Panc1 (cell line): Measurements from ENCODE around the gene DBP. TPM values are rescaled to one million over a fixed set of nuclear protein-coding genes. Genes with fewer than 3 reads are reported as not detected.
A peak's percentile ranks its signal among the peaks of the same experiment; 100 is the strongest.

Source experiments
- ATAC-seq: fragments of 200-7000 bp; cut with Tn5 transposase; 2 replicates; pipeline ENCODE4 v1.9.1; 2020; ENCODE audit warnings: mild to moderate bottlenecking, moderate library complexity
- BruUV-seq: library from RNA; stranded (reverse); fragments of 400-500 nt; replicated peaks from 2 replicates; lab custom pipeline; 2021; lab: Mats Ljungman, UMichigan
- CTCF ChIA-PET: fragments of 300-600 bp; sonication (Branson Sonifier 250); formaldehyde crosslinking; loops from one replicate; lab custom pipeline; 2022; ENCODE audit warnings: antibody characterized with exemption; lab: Charles Lee
- POLR2A ChIA-PET: fragments of 300-600 bp; sonication (Branson Sonifier 250); formaldehyde crosslinking; loops from one replicate; lab custom pipeline; 2022; ENCODE audit warnings: antibody characterized with exemption; lab: Charles Lee
- DNase-seq: peaks from one replicate; pipeline ENCODE4 v3.0.0-alpha.2; 2010; ENCODE audit warnings: low read depth, low spot score
- H3K27ac ChIP-seq: 2 replicates; pipeline ENCODE4 v1.5.1; 2011; ENCODE audit warnings: mild to moderate bottlenecking, low read length, inconsistent platforms
- H3K27me3 ChIP-seq: fragments of 200-500 bp; sonication (Bioruptor generic); 2 replicates; pipeline ENCODE4 v1.6.0; 2014; ENCODE audit warnings: low read length, inconsistent platforms; ENCODE audit not compliant: control insufficient read depth, insufficient read depth
- H3K36me3 ChIP-seq: fragments of 200-500 bp; sonication (Bioruptor generic); 2 replicates; pipeline ENCODE4 v1.5.1; 2014; ENCODE audit warnings: inconsistent platforms, mild to moderate bottlenecking, low read length, moderate library complexity; ENCODE audit not compliant: control insufficient read depth, insufficient read depth
- H3K4me1 ChIP-seq: 2 replicates; pipeline ENCODE4 v1.5.1; 2011; ENCODE audit warnings: inconsistent platforms, mild to moderate bottlenecking, low read length, moderate library complexity; ENCODE audit not compliant: control insufficient read depth, insufficient read depth
- H3K4me3 ChIP-seq, 2 experiments: 2 replicates each; pipeline ENCODE4 v1.5.1; 2011 to 2012; ENCODE audit warnings: low read depth in 2 of 2, low read length in 2 of 2, mild to moderate bottlenecking in 2 of 2, inconsistent platforms in 1 of 2, moderate library complexity in 1 of 2
- H3K9me3 ChIP-seq: fragments of 200-500 bp; sonication (Bioruptor generic); 2 replicates; pipeline ENCODE4 v1.5.1; 2014; ENCODE audit warnings: low read depth, mild to moderate bottlenecking, inconsistent platforms, low read length, moderate library complexity; ENCODE audit not compliant: control insufficient read depth, insufficient read depth
- CTCF ChIP-seq: fragments of 450-650 bp; IDR thresholded peaks from 2 replicates; pipeline ENCODE4 v1.5.1; 2017; ENCODE audit warnings: mild to moderate bottlenecking
- POLR2AphosphoS5 ChIP-seq: IDR thresholded peaks from 2 replicates; pipeline ENCODE4 v1.6.1; 2012; ENCODE audit warnings: mild to moderate bottlenecking, low read depth, low read length, moderate library complexity
- REST ChIP-seq, 2 experiments: IDR thresholded peaks; 2 replicates each; pipeline ENCODE4 v1.6.1; 2011 to 2012; ENCODE audit warnings: low read depth in 2 of 2, control low read depth in 1 of 2, low read length in 1 of 2, mild to moderate bottlenecking in 1 of 2, moderate library complexity in 1 of 2; ENCODE audit not compliant: insufficient read depth in 1 of 2
- SIN3A ChIP-seq: IDR thresholded peaks from 2 replicates; pipeline ENCODE4 v1.6.1; 2012; ENCODE audit warnings: low read depth, mild to moderate bottlenecking, low read length, moderate library complexity, borderline replicate concordance; ENCODE audit not compliant: insufficient read depth
- TCF7L2 ChIP-seq: IDR thresholded peaks from 2 replicates; pipeline ENCODE4 v1.6.1; 2011; ENCODE audit warnings: mild to moderate bottlenecking, low read depth, low read length, inconsistent platforms
- in situ Hi-C: cut with HindIII; loops from 2 replicates; pipeline ENCODE4 v1.10.0; 2016; ENCODE audit warnings: low sequenced_read_pairs, low pct_unique_long_range_greater_than_20kb
- intact Hi-C: fragments of 100-400 bp; cut with micrococcal nuclease; formaldehyde crosslinking; loops from one replicate; pipeline ENCODE4 v1.10.0; 2022; ENCODE audit not compliant: unreplicated experiment
- total RNA-seq: library from RNA; stranded (reverse); gene quantifications from one replicate; pipeline ENCODE4 v1.2.1, GENCODE V29; 2021; ENCODE audit not compliant: unreplicated experiment

Gene DBP
- total RNA-seq, 1 experiment from 2014 or later = 7.4 TPM

- intact Hi-C loops (no loop called here), in situ Hi-C loops (no loop called here)
- ChIA-PET POLR2A (interaction anchor here (0.6 to 1.1 kb wide), 2 partner anchors 10 to 104 kb away, joined by 3 to 8 read pairs; partner anchors contain the start of genes RPL18 and SPHK2), CTCF (interaction anchor here (0.7 to 0.9 kb wide), 3 partner anchors 21 to 164 kb away, joined by 5 to 9 read pairs (median 7); no protein-coding TSS in a partner anchor)
- Histone ChIP-seq H3K27me3 (no peaks in the 10 kb centered on the region), H3K4me1 (peaks cover 4% of the 10 kb centered on the region; the same call in 1 of the 2 replicates), H3K4me3 (no peak overlapping the region), H3K36me3 (no peaks in the 10 kb centered on the region), H3K27ac (peak overlapping the region; percentile 54; the same call in 1 of the 2 replicates), H3K9me3 (no peaks in the 10 kb centered on the region)
- BruUV-seq = no TSS peak
- ATAC-seq (peak; percentile 81), DNase-seq (no peak)
- TF ChIP-seq CTCF = peak; percentile 84
- no peak for TF ChIP-seq POLR2AphosphoS5
- TF ChIP-seq SIN3A = no peak
- no peak for TF ChIP-seq TCF7L2
- no peak for TF ChIP-seq REST (IDR thresholded peaks at IDR 0.05; ENCODE audit: insufficient read depth in 1 of 2, low read depth in 2 of 2, low read length in 1 of 2)
These were observed 28.3 kb downstream of the DBP start for GRCh38 chr19:48608798-48609263.

- no peak for ATAC-seq
- TF ChIP-seq POLR2AphosphoS5 (no peak), REST (IDR thresholded peaks at IDR 0.05; ENCODE audit: insufficient read depth in 1 of 2, low read depth in 2 of 2, low read length in 1 of 2) (no peak), TCF7L2 (no peak), SIN3A (no peak), CTCF (no peak)
- Histone ChIP-seq H3K4me3 (no peak overlapping the region), H3K36me3 (no peaks in the 10 kb centered on the region), H3K9me3 (no peaks in the 10 kb centered on the region), H3K27me3 (no peaks in the 10 kb centered on the region), H3K4me1 (peaks cover 4% of the 10 kb centered on the region; the same call in 1 of the 2 replicates), H3K27ac (no peak overlapping the region)
- POLR2A ChIA-PET = no interaction called here
- no TSS peak for BruUV-seq
- no peak for DNase-seq
- in situ Hi-C loops (no loop called here), intact Hi-C loops (no loop called here)
- CTCF ChIA-PET = interaction anchor here (0.6 kb wide), 1 partner anchor 102 kb away, joined by 3 read pairs; no protein-coding TSS in a partner anchor
These were observed 29.8 kb downstream of the DBP start for GRCh38 chr19:48607359-48607755.
